Gastrocnemius medialis (tissue), 4 donors: ENCODE data around the gene YIF1B. TPM values are rescaled to one million over a fixed set of nuclear protein-coding genes. Genes with fewer than 3 reads are reported as not detected.
A peak's percentile ranks its signal among the peaks of the same experiment; 100 is the strongest.
"Not testable (repeated sequence)": the region's sequence is repeated elsewhere in the genome, so short reads cannot be mapped to it uniquely, and the experiment has no call there.

Experiments used
- ATAC-seq, 2 donors: fragments of 150-250 bp; one replicate each; pipeline ENCODE4 v1.9.1; 2016
- DNase-seq, 2 donors: peaks; one replicate each; pipeline ENCODE4 v3.0.0-alpha.2; 2019
- H3K27ac ChIP-seq, 4 donors: fragments of 200-600 bp; sonication (generic); 1 replicate in 1 of 4; 2 replicates in 3 of 4; pipeline ENCODE4 v1.5.1; 2016 to 2018; ENCODE audit warnings: mild to moderate bottlenecking in 2 of 4, moderate library complexity in 1 of 4
- H3K27me3 ChIP-seq, 3 donors: fragments of 200-600 bp; sonication (generic) in 2 of 3; 1 replicate in 1 of 3; 2 replicates in 2 of 3; pipeline versions ENCODE4 v1.5.1 to v1.6.0; 2016 to 2019; ENCODE audit warnings: mild to moderate bottlenecking in 1 of 3, moderate library complexity in 1 of 3
- H3K36me3 ChIP-seq, 2 donors: fragments of 200-600 bp; sonication (generic) in 1 of 2; one replicate each; pipeline ENCODE4 v1.5.1; 2017 to 2018
- H3K4me1 ChIP-seq, 2 donors: fragments of 200-600 bp; sonication (generic) in 1 of 2; one replicate each; pipeline ENCODE4 v1.5.1; 2016 to 2017; ENCODE audit warnings: mild to moderate bottlenecking in 2 of 2
- H3K4me3 ChIP-seq, 4 donors: fragments of 200-600 bp; sonication (generic) in 3 of 4; 1 replicate in 1 of 4; 2 replicates in 3 of 4; pipeline ENCODE4 v1.5.1; 2016 to 2019; ENCODE audit warnings: mild to moderate bottlenecking in 2 of 4
- H3K9me3 ChIP-seq, 3 donors: fragments of 200-600 bp; sonication (generic) in 2 of 3; 1 replicate in 1 of 3; 2 replicates in 2 of 3; pipeline ENCODE4 v1.5.1; 2016 to 2019
- CTCF ChIP-seq, 5 experiments: fragments of 450-650 bp in 3 of 5; fragments of 200-600 bp in 2 of 5; sonication (generic) in 2 of 5; IDR thresholded peaks in 4 of 5; conservative IDR thresholded peaks in 1 of 5; 1 replicate in 4 of 5; 2 replicates in 1 of 5; pipeline ENCODE4 v1.5.1; 2016 to 2019; ENCODE audit warnings: antibody characterized with exemption in 5 of 5, mild to moderate bottlenecking in 3 of 5, moderate library complexity in 3 of 5
- POLR2A ChIP-seq, 2 donors: fragments of 450-650 bp; IDR thresholded peaks; one replicate each; pipeline ENCODE4 v1.6.1; 2017; ENCODE audit warnings: antibody characterized with exemption in 2 of 2, mild to moderate bottlenecking in 2 of 2, moderate library complexity in 2 of 2
- in situ Hi-C, 4 donors: fragments of 200-750 bp; cut with MboI; loops; one replicate each; pipeline versions ENCODE4 v1.15.0 to v1.8.0; 2017; ENCODE audit warnings: low sequenced_read_pairs in 4 of 4
- intact Hi-C: fragments of 100-400 bp; cut with DNase I; formaldehyde crosslinking; loops from one replicate; pipeline ENCODE4 v1.15.1; 2023; ENCODE audit warnings: low total_unique reads
- total RNA-seq, 4 donors: library from RNA; depleted of rRNA; stranded (reverse); fragments of >200 nt; gene quantifications; one replicate each; pipeline versions ENCODE4 v1.1.0 to v1.2.3, GENCODE V29; 2016

YIF1B gene
- total RNA-seq: 10 to 100 TPM; 28.3 to 39.5 (median 31.9) TPM

GRCh38 chr19:38315657-38316476 lies at the start of gene YIF1B:
Gene YIF1B, minus strand, starts transcription at chr19:38315947. Its CDS starts 30 bp downstream, at chr19:38315917.
- intact Hi-C loops: loop anchor here (1.0 to 5.0 kb wide), 2 partner anchors 20 to 409 kb away; partner anchors contain the start of genes SIPA1L3 and WDR87
- peak within 1 kb of the TSS; percentile 85 to 93 (median 92) for H3K27ac ChIP-seq
- ATAC-seq: peak; percentile 98

DNA sequence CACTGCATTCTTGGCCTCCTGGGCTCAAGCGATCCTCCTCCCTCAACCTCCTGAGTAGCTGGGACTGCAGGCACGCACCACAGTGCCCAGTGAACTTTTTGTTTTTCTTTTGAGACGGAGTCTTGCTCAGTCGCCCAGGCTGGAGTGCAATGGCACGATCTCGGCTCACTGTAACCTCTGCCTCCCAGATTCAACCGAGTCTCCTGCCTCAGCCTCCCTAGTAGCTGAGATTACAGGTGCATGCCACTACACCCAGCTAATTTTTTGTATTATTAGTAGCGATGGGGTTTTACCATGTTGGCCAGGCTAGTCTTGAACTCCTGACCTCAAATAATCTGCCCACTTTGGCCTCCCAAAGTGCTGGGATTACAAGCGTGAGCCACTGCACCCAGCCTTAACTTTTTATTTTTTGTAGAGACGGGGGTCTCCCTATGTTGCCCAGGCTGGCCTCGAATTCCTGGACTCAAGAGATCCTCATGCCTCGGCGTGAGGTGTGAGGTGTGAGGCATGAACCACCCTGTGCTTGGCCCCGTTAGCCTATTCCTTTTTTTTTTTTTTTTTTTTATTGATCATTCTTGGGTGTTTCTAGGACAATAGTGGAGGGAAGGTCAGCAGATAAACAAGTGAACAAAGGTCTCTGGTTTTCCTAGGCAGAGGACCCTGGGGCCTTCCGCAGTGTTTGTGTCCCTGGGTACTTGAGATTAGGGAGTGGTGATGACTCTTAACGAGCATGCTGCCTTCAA lies 47.4 kb upstream of the YIF1B start:
- Histone ChIP-seq H3K27me3 (peaks cover 14 to 30% (median 20%) of the 10 kb centered on the region in 3 donors), H3K4me3 (peak overlapping the region in 3 of 4 donors; percentile 69 to 71 (median 70)), H3K4me1 (peaks cover 5 to 14% of the 10 kb centered on the region in 2 donors)
- H3K9me3 ChIP-seq, H3K27ac ChIP-seq, intact Hi-C loops, DNase-seq, in situ Hi-C loops, ATAC-seq, H3K36me3 ChIP-seq: not testable (repeated sequence)

More at GRCh38 chr19:38315657-38316476, at the start of gene YIF1B:
- H3K4me3 ChIP-seq: peak within 1 kb of the TSS; percentile 59 to 76 (median 66)
- peak; percentile 95 to 97 for DNase-seq
- TF ChIP-seq POLR2A (IDR thresholded peaks at IDR 0.05): peak in 1 of 2 donors; percentile 36
- no peak for TF ChIP-seq CTCF (IDR thresholded peaks at IDR 0.05 in 4 of 5, conservative IDR thresholded peaks at IDR 0.05 in 1 of 5)
- H3K9me3 ChIP-seq: no peaks in the 10 kb centered on the region
- no peaks in the 10 kb centered on the region for H3K36me3 ChIP-seq
- H3K27me3 ChIP-seq: peaks cover 0 to 11% (median 0%) of the 10 kb centered on the region in 3 donors
- in situ Hi-C loops: no loop called here
- peaks cover 6 to 9% of the 10 kb centered on the region in 2 donors for H3K4me1 ChIP-seq

GRCh38 chr19:38362076-38362945 lies 46.6 kb upstream of the YIF1B start:
- peak; percentile 32 to 35 for ATAC-seq
- Histone ChIP-seq H3K27ac (peak overlapping the region in 3 of 4 donors; percentile 31 to 50 (median 41)), H3K9me3 (no peaks in the 10 kb centered on the region), H3K36me3 (no peaks in the 10 kb centered on the region), H3K4me1 (peaks cover 5 to 14% of the 10 kb centered on the region in 2 donors), H3K4me3 (peak overlapping the region; percentile 45 to 71 (median 70)), H3K27me3 (peaks cover 14 to 32% (median 20%) of the 10 kb centered on the region in 3 donors)
- peak in 1 of 2 donors; percentile 41 for DNase-seq
- in situ Hi-C loops: no loop called here
- intact Hi-C loops: no loop called here
- TF ChIP-seq CTCF (IDR thresholded peaks at IDR 0.05 in 4 of 5, conservative IDR thresholded peaks at IDR 0.05 in 1 of 5): no peak
- no peak for TF ChIP-seq POLR2A (IDR thresholded peaks at IDR 0.05)

DNA sequence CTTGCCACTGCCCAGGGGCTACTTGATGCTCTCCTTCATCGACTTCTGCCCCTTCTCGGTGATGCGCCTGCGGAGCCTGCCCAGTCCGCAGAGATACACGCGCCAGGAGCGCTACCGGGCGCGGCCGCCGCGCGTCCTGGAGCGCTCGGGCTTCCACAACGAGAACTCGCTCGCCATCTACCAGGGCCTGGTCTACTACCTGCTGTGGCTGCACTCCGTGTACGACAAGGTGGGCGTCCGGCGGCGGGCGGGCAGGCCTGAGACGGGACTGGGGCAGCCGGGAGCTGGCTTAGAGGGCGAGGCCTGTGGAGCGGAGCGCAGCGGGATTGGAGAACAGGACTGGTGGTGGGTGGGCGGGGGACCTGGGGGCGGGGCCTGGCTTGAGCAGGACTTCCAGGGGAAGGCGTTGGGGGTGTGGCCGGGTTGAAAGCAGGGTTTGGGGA lies 45.9 kb upstream of the YIF1B start:
- Histone ChIP-seq H3K9me3 (no peaks in the 10 kb centered on the region), H3K4me1 (peaks cover 5 to 14% of the 10 kb centered on the region in 2 donors), H3K27ac (peak overlapping the region in 2 of 4 donors; percentile 18 to 41), H3K27me3 (peaks cover 16 to 32% (median 20%) of the 10 kb centered on the region in 3 donors), H3K4me3 (peak overlapping the region; percentile 45 to 71 (median 70)), H3K36me3 (no peaks in the 10 kb centered on the region)
- in situ Hi-C loops (no loop called here), intact Hi-C loops (no loop called here)
- TF ChIP-seq POLR2A (IDR thresholded peaks at IDR 0.05) (no peak), CTCF (IDR thresholded peaks at IDR 0.05 in 4 of 5, conservative IDR thresholded peaks at IDR 0.05 in 1 of 5) (peak in 3 of 5 experiments; percentile 16 to 38 (median 34))
- ATAC-seq: peak; percentile 65 to 81
- peak in 1 of 2 donors; percentile 34 for DNase-seq
